Metanephros (tissue), 1 donor: Measurements from ENCODE around the gene SCAI. TPM values are rescaled to one million over a fixed set of nuclear protein-coding genes. Genes with fewer than 3 reads are reported as not detected.

ENCODE experiments used
- total RNA-seq: library from RNA; depleted of rRNA; stranded (reverse); fragments of >200 nt; gene quantifications from one replicate; pipeline ENCODE4 v1.2.3, GENCODE V29; 2014

The SCAI gene
- total RNA-seq, result 21.7 TPM

DNA sequence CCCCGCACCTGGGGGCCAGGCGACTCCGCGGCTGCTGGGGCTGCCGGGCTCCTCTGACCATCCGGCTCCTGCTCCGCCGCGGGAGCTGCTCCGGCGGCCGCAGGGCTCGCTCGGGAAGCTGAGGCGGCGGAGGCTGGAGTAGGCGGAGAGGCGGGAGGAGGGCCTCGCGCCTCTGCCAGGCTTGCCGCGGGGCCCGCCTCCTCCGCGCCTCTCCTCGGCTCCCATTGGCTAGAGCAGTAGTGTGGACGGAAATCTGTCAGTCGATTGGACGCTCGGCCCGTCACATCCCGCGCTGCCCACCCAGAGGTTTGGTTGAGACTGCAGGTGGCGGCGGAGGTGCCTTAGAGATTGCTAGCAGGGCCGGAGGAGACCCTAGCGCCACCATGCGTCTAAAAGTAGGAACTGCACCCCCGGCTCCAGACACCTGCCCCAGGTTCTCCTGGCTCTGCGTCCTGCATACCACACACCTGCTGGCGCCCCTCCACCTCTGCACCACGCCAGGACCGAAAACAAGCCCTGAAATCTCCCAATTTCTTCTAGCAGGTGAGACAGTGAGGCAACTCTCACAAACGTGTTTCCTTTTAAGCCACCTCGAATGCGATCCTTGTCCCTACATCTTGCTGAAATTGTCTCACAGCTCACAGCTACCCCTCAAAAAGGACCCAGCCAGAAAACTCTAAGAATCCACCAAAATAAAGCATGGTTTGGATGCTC lies at the start of gene SCAI:
SCAI (minus strand) TSS at position 152 of the 714 bp plus-strand sequence; CDS start at position 61, 91 bp downstream.

GRCh38 chr9:125189361-125190289 lies 46.3 kb upstream of the SCAI start, which contains the start of gene PPP6C:
Gene PPP6C (minus strand): TSS chr9:125189803. CDS start chr9:125189718, 85 bp downstream.

GRCh38 chr9:124940894-124941678 lies 202.2 kb downstream of the SCAI start, which contains the start of gene GOLGA1:
Gene GOLGA1 (minus strand): TSS chr9:124941083. CDS start chr9:124938711, 2,372 bp downstream.

Other genes with a start within 250 kb of the SCAI start
- 13.8 TPM for gene GOLGA1, start 202.4 kb downstream of the SCAI start, total RNA-seq
- gene PPP6C, start 46.3 kb upstream of the SCAI start, total RNA-seq, result 23.8 TPM
- 11.8 TPM for gene RABEPK, start 57.0 kb upstream of the SCAI start, total RNA-seq
- gene HSPA5, start 97.8 kb upstream of the SCAI start, total RNA-seq, result 152 TPM
- gene GAPVD1, start 118.3 kb upstream of the SCAI start, total RNA-seq, result 59.5 TPM